Neural cell (in vitro differentiated cells): ENCODE measurements around the gene SP8. TPM values are rescaled to one million over a fixed set of nuclear protein-coding genes. Genes with fewer than 3 reads are reported as not detected.
A peak's percentile ranks its signal among the peaks of the same experiment; 100 is the strongest.
"Not testable (repeated sequence)": the region's sequence is repeated elsewhere in the genome, so short reads cannot be mapped to it uniquely, and the experiment has no call there.

Experiments used
- H2AFZ ChIP-seq: fragments of 200-600, 300-800 bp; sonication (generic), shearing (Covaris generic); 2 replicates; pipeline ENCODE4 v1.6.0; 2014; ENCODE audit warnings: low read depth, mild to moderate bottlenecking, antibody characterized with exemption, low read length, moderate library complexity
- H3F3A ChIP-seq: fragments of 200-600 bp; shearing (Covaris generic); 2 replicates; pipeline ENCODE4 v1.6.1; 2016; ENCODE audit warnings: mild to moderate bottlenecking, moderate library complexity, mixed read lengths, antibody characterized with exemption, low read length; ENCODE audit not compliant: insufficient read depth, poor library complexity, severe bottlenecking
- H3K27ac ChIP-seq: fragments of 200-600, 300-800 bp; sonication (generic), shearing (Covaris generic); 2 replicates; pipeline ENCODE4 v1.5.1; 2014; ENCODE audit warnings: mild to moderate bottlenecking, low read length, moderate library complexity
- H3K27me3 ChIP-seq: fragments of 300-800, 200-600 bp; sonication (generic), shearing (Covaris generic); 2 replicates; pipeline ENCODE4 v1.6.0; 2014; ENCODE audit warnings: mild to moderate bottlenecking, low read depth, low read length, moderate library complexity; ENCODE audit not compliant: insufficient read depth
- H3K36me3 ChIP-seq: fragments of 300-800, 200-600 bp; sonication (generic), shearing (Covaris generic); 2 replicates; pipeline ENCODE4 v1.5.1; 2014; ENCODE audit warnings: mild to moderate bottlenecking, antibody characterized with exemption, low read length, moderate library complexity; ENCODE audit not compliant: insufficient read depth
- H3K4me2 ChIP-seq: fragments of 300-800, 200-600 bp; sonication (generic), shearing (Covaris generic); 2 replicates; pipeline ENCODE4 v1.6.0; 2014; ENCODE audit warnings: mild to moderate bottlenecking, low read length
- H3K4me3 ChIP-seq: fragments of 300-800, 200-600 bp; sonication (generic), shearing (Covaris generic); 2 replicates; pipeline ENCODE4 v1.5.1; 2014; ENCODE audit warnings: mild to moderate bottlenecking, low read length, moderate library complexity
- H3K79me2 ChIP-seq: fragments of 200-600 bp; shearing (Covaris generic); replicated peaks from 2 replicates; pipeline ENCODE4 v1.6.0; 2014; ENCODE audit warnings: mild to moderate bottlenecking, low read length, moderate library complexity; ENCODE audit not compliant: insufficient read depth
- H3K9ac ChIP-seq: fragments of 300-800, 200-600 bp; sonication (generic), shearing (Covaris generic); 2 replicates; pipeline ENCODE4 v1.6.1; 2016; ENCODE audit warnings: mild to moderate bottlenecking, low read length, mixed read lengths
- H3K9me2 ChIP-seq: fragments of 200-600 bp; shearing (Covaris generic); 2 replicates; pipeline ENCODE4 v1.6.1; 2016; ENCODE audit warnings: mild to moderate bottlenecking, low read length, mixed read lengths; ENCODE audit not compliant: insufficient read depth
- H3K9me3 ChIP-seq: fragments of 200-600, 300-800 bp; sonication (generic), shearing (Covaris generic); 2 replicates; pipeline ENCODE4 v1.6.1; 2016; ENCODE audit warnings: mild to moderate bottlenecking, mixed run types, low read length, moderate library complexity, mixed read lengths
- H4K20me1 ChIP-seq: fragments of 200-600 bp; shearing (Covaris generic); 2 replicates; pipeline ENCODE4 v1.6.1; 2016; ENCODE audit warnings: mild to moderate bottlenecking, mixed run types; ENCODE audit not compliant: insufficient read depth
- CTCF ChIP-seq: fragments of 450-650 bp; IDR thresholded peaks from 2 replicates; pipeline ENCODE4 v1.5.1; 2014; ENCODE audit warnings: antibody characterized with exemption, mild to moderate bottlenecking, moderate library complexity; ENCODE audit not compliant: poor library complexity, severe bottlenecking
- EP300 ChIP-seq: fragments of 450-650 bp; conservative IDR thresholded peaks from 2 replicates; pipeline ENCODE4 v1.6.1; 2014; ENCODE audit warnings: antibody characterized with exemption, mild to moderate bottlenecking, moderate library complexity; ENCODE audit not compliant: poor library complexity, severe bottlenecking
- EZH2 ChIP-seq: fragments of 200-600, 300-800 bp; shearing (Covaris generic), sonication (generic); IDR thresholded peaks from 2 replicates; pipeline ENCODE4 v1.6.1; 2014; ENCODE audit warnings: antibody characterized with exemption, low read length, borderline replicate concordance, mild to moderate bottlenecking; ENCODE audit not compliant: insufficient read depth, poor library complexity, severe bottlenecking
- MXI1 ChIP-seq: fragments of 450-650 bp; conservative IDR thresholded peaks from 2 replicates; pipeline ENCODE4 v1.6.1; 2014; ENCODE audit warnings: antibody characterized with exemption, mild to moderate bottlenecking; ENCODE audit not compliant: poor library complexity, severe bottlenecking
- POLR2AphosphoS5 ChIP-seq: IDR thresholded peaks from 2 replicates; pipeline ENCODE4 v1.6.1; 2012
- RAD21 ChIP-seq: fragments of 450-650 bp; conservative IDR thresholded peaks from 2 replicates; pipeline ENCODE4 v1.6.1; 2014; ENCODE audit warnings: antibody characterized with exemption, mild to moderate bottlenecking, moderate library complexity
- REST ChIP-seq: IDR thresholded peaks from 2 replicates; pipeline ENCODE4 v1.6.1; 2012; ENCODE audit warnings: borderline replicate concordance
- SMC3 ChIP-seq: fragments of 450-650 bp; conservative IDR thresholded peaks from 2 replicates; pipeline ENCODE4 v1.6.1; 2014; ENCODE audit warnings: antibody characterized with exemption, mild to moderate bottlenecking, moderate library complexity; ENCODE audit not compliant: poor library complexity
- TAF1 ChIP-seq: IDR thresholded peaks from 2 replicates; pipeline ENCODE4 v1.6.1; 2012; ENCODE audit warnings: low read depth
- polyA minus RNA-seq: library from RNA; depleted of rRNA, polyadenylated mRNA; stranded (reverse); fragments of >200 nt; gene quantifications from 2 replicates; pipeline ENCODE4 v1.2.3, GENCODE V29; 2014
- polyA plus RNA-seq: library from polyadenylated mRNA; depleted of rRNA; stranded (reverse); fragments of >200 nt; gene quantifications from 2 replicates; pipeline ENCODE4 v1.2.3, GENCODE V29; 2014

The SP8 gene
- 8.4 and 8.7 TPM in 2 replicates for polyA plus RNA-seq
- 15.6 TPM in 2 replicates for polyA minus RNA-seq

DNA sequence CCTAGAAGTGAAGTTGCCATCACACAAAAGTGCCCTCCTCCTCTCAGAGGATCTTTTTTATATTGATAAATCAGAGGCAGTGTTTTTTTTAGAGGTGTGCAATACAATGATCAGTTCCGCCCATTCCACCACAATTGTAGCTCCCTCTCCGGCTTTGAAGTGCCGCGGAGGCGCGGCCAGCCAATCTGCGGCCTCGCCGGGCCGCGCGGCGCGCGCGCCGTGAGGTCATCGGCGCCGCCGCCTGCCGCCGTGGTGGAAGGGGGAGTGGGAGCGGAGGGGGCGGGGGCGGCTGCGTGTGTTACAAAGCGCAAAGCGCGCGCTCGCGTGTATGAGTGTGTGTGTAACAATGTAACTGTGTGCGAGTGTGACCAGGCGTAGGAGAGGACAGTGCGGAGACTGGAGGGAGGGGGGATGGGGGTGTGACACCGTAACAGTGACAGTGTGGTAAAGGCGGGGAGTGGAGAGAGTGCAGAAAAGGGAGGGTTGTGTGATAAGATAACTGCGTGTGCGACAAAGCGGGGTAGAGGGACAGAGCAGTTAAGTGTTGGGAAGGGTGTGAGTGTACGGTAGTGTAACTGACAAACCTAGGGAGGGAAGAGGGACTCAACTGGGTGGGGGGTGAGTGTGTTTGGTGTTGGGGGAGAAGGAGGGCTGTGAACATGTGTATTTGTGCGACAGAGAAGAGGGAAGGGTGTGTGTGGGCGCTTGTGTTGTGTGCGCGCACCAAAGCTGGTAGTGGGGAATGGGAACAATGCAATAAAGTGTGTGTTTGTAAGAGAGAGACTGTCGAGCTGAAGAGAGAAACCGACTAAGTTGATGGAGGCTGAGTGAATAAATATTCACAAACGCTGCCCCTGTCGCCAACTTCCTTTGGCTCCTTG is at the start of gene SP8:
Gene SP8, minus strand, starts transcription at position 108 of the 881 bp plus-strand sequence. Its CDS starts 88 bp downstream, at position 20.
- Histone ChIP-seq H3K27ac (peak within 1 kb of the TSS; percentile 76), H3K4me3 (peak within 1 kb of the TSS; percentile 66), H3K9me3 (no peaks in the 10 kb centered on the region), H4K20me1 (no peaks in the 10 kb centered on the region), H3K9ac (peak within 1 kb of the TSS; percentile 69), H3F3A (no peaks in the 10 kb centered on the region), H3K4me2 (peak within 1 kb of the TSS; percentile 58), H3K36me3 (no peaks in the 10 kb centered on the region), H3K79me2 (peaks cover 44% of the 10 kb centered on the region), H3K9me2 (no peaks in the 10 kb centered on the region), H3K27me3 (peaks cover 89% of the 10 kb centered on the region), H2AFZ (peak within 1 kb of the TSS; percentile 28)
- no peak for TF ChIP-seq CTCF
- peak; percentile 73 for TF ChIP-seq MXI1
- peak; percentile 23 for TF ChIP-seq RAD21
- TF ChIP-seq TAF1 = no peak
- no peak for TF ChIP-seq SMC3
- peak; percentile 43 for TF ChIP-seq EP300
- peak; percentile 70 for TF ChIP-seq POLR2AphosphoS5
- peak; percentile 37 for TF ChIP-seq EZH2
- TF ChIP-seq REST = peak; percentile 41

- not testable (repeated sequence) for H2AFZ ChIP-seq, H3K79me2 ChIP-seq, H3K27me3 ChIP-seq, H3K36me3 ChIP-seq, H3K9me3 ChIP-seq, H3F3A ChIP-seq, H3K9me2 ChIP-seq, H3K4me2 ChIP-seq, H3K9ac ChIP-seq, H3K27ac ChIP-seq, H4K20me1 ChIP-seq, H3K4me3 ChIP-seq
These were observed 49.7 kb upstream of the SP8 start for GRCh38 chr7:20836424-20836823.
